Measurements from ENCODE around the gene ZNF536. TPM values are rescaled to one million over a fixed set of nuclear protein-coding genes. Genes with fewer than 3 reads are reported as not detected.

Gene ZNF536
- total RNA-seq, 1 experiment from 2014 or later, result not detected

DNA sequence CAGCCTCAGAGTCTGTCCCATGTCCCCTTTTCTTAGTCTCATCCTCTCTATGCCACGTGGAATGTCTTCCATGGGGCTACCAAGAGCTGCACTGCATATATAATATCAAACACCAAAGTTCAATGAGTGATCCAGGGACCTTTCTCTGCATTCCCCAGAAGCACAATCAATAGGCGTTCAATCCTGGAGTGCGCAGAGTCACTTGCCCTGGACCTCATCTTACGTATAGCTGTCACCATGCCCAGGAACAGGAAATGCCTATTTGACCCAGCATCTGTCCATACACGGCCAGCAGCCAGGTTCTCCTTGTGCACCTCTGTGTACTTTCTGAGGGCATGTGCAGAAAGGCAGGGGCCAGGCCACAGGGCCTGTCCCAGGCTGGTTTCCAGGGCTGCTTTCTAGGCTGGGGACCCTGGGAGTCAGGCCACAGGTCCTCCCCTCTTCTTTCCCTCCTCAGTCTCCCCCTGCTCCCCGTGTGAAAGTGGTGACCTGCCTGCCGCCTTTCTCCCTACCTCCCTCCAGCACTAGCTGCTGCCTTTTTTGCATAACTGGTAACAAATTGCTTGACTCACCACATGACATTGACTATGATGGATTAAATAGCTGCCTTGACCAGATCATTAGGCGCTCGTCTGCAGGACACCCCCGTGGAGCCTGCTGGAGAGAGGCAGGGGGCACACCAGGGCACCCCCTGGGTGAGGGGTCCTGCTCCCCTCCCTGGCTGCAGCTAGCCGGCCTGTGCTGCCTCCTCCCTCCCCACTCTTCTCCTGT, 222.0 kb downstream of the ZNF536 start:
- no peak for DNase-seq
- Mint-ChIP-seq H3K4me1 (ENCODE audit: low read depth, unreplicated experiment) (no peaks in the 10 kb centered on the region), H3K27ac (ENCODE audit: unreplicated experiment) (no peak overlapping the region), H3K36me3 (ENCODE audit: insufficient read depth, unreplicated experiment) (no peaks in the 10 kb centered on the region), H3K4me3 (ENCODE audit: unreplicated experiment) (no peak overlapping the region), H3K9me3 (ENCODE audit: unreplicated experiment) (no peaks in the 10 kb centered on the region), H3K27me3 (ENCODE audit: insufficient read depth, unreplicated experiment) (peaks cover 2% of the 10 kb centered on the region)
- ChIA-PET CTCF (no interaction called here), POLR2A (no interaction called here)
- no peaks in the 10 kb centered on the region for H3K4me1 ChIP-seq
- no peaks in the 10 kb centered on the region for H3K9me3 ChIP-seq
- BruUV-seq (replicated peaks), result no TSS peak
- H3K36me3 ChIP-seq (ENCODE audit: control insufficient read depth, insufficient read depth, low read length), result no peaks in the 10 kb centered on the region
- no peak for TF ChIP-seq CTCF (IDR thresholded peaks at IDR 0.05; ENCODE audit: insufficient read depth in 1 of 2, low read depth in 1 of 2, low read length in 1 of 2, severe bottlenecking in 1 of 2, unreplicated experiment in 1 of 2)
- no peak overlapping the region for H3K4me3 ChIP-seq (ENCODE audit: low read depth, low read length)
- no peaks in the 10 kb centered on the region; the same call in 1 of the 2 replicates for H3K27me3 ChIP-seq (replicated peaks; ENCODE audit: control insufficient read depth, insufficient read depth, low read length)
- intact Hi-C loops (cut with micrococcal nuclease; ENCODE audit: unreplicated experiment), result no loop called here

DNA sequence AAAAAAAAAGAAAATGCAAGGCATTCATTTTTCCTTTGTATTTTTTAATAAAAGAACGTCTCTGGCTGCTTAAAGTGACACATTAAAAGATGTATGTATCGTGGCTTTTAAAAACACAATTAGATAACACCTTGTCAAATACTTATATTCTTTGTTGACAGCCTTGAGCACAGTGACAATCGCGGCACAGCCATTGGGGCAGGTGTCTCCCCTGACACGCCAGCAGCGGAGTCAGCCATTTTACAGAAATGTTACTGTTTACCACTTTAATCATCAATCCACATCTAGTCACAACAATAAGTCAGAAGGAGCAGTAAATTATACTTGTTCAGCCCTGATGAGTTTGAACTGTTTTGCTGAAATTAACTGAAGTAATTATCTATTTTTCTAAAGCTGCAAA, 224.1 kb downstream of the ZNF536 start:
- no peak overlapping the region for H3K27ac Mint-ChIP-seq (ENCODE audit: unreplicated experiment)
- no peaks in the 10 kb centered on the region for H3K9me3 Mint-ChIP-seq (ENCODE audit: unreplicated experiment)
- no peak overlapping the region for H3K4me3 Mint-ChIP-seq (ENCODE audit: unreplicated experiment)
- Histone ChIP-seq H3K4me3 (ENCODE audit: low read depth, low read length) (no peak overlapping the region), H3K36me3 (ENCODE audit: control insufficient read depth, insufficient read depth, low read length) (no peaks in the 10 kb centered on the region), H3K4me1 (no peaks in the 10 kb centered on the region), H3K9me3 (no peaks in the 10 kb centered on the region), H3K27me3 (replicated peaks; ENCODE audit: control insufficient read depth, insufficient read depth, low read length) (no peaks in the 10 kb centered on the region; the same call in 1 of the 2 replicates)
- peaks cover 12% of the 10 kb centered on the region for H3K27me3 Mint-ChIP-seq (ENCODE audit: insufficient read depth, unreplicated experiment)
- ChIA-PET POLR2A (no interaction called here), CTCF (no interaction called here)
- intact Hi-C loops (cut with micrococcal nuclease; ENCODE audit: unreplicated experiment), result no loop called here
- no TSS peak for BruUV-seq (replicated peaks)
- H3K36me3 Mint-ChIP-seq (ENCODE audit: insufficient read depth, unreplicated experiment), result no peaks in the 10 kb centered on the region
- no peaks in the 10 kb centered on the region for H3K4me1 Mint-ChIP-seq (ENCODE audit: low read depth, unreplicated experiment)
- TF ChIP-seq CTCF (IDR thresholded peaks at IDR 0.05; ENCODE audit: insufficient read depth in 1 of 2, low read depth in 1 of 2, low read length in 1 of 2, severe bottlenecking in 1 of 2, unreplicated experiment in 1 of 2), result no peak
- DNase-seq, result no peak

DNA sequence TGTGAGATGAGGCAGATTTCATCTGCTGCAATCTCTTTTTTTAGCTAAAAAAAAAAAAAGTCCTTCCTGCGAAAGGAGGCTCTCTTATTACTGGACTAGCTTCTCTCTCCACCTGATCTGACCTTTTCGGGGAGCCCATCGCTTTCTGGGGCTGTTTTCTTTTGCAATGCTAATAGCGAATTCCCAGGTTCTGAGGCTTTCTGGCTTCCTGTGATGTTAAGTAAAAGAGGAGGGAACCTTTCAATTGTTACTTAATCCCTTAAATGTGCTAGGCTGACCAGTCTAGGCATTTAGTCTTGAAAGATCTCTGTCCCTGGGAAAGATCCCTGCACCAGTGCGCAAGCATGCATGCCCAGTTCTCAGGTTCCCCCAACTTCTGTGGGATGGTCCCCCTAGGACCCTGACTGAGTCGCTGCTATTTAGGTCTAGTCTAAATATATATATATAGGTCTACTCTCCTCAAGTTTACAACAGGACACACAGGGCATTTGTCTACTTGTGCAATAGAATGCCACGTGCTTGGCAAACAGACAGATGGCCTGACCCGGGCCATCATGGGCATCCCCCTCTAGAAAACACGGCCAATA, 224.7 kb downstream of the ZNF536 start:
- CTCF ChIA-PET, result no interaction called here
- Mint-ChIP-seq H3K4me1 (ENCODE audit: low read depth, unreplicated experiment) (no peaks in the 10 kb centered on the region), H3K27ac (ENCODE audit: unreplicated experiment) (no peak overlapping the region), H3K27me3 (ENCODE audit: insufficient read depth, unreplicated experiment) (peaks cover 12% of the 10 kb centered on the region), H3K36me3 (ENCODE audit: insufficient read depth, unreplicated experiment) (no peaks in the 10 kb centered on the region), H3K9me3 (ENCODE audit: unreplicated experiment) (no peaks in the 10 kb centered on the region), H3K4me3 (ENCODE audit: unreplicated experiment) (no peak overlapping the region)
- Histone ChIP-seq H3K4me1 (no peaks in the 10 kb centered on the region), H3K9me3 (no peaks in the 10 kb centered on the region), H3K36me3 (ENCODE audit: control insufficient read depth, insufficient read depth, low read length) (no peaks in the 10 kb centered on the region), H3K27me3 (replicated peaks; ENCODE audit: control insufficient read depth, insufficient read depth, low read length) (no peaks in the 10 kb centered on the region; the same call in 1 of the 2 replicates), H3K4me3 (ENCODE audit: low read depth, low read length) (no peak overlapping the region)
- DNase-seq, result no peak
- BruUV-seq (replicated peaks), result no TSS peak
- intact Hi-C loops (cut with micrococcal nuclease; ENCODE audit: unreplicated experiment), result no loop called here
- POLR2A ChIA-PET, result no interaction called here
- no peak for TF ChIP-seq CTCF (IDR thresholded peaks at IDR 0.05; ENCODE audit: insufficient read depth in 1 of 2, low read depth in 1 of 2, low read length in 1 of 2, severe bottlenecking in 1 of 2, unreplicated experiment in 1 of 2)
